Measurements from ENCODE around the gene MGLL.

GRCh38 chr3:127809611-127810010, 12.7 kb downstream of the MGLL start:
- TF ChIP-seq EZH2phosphoT487 (IDR thresholded peaks at IDR 0.05; ENCODE audit: insufficient read depth, low read depth) (no peak), EZH2 (IDR thresholded peaks at IDR 0.05; ENCODE audit: insufficient read depth, poor library complexity, severe bottlenecking) (no peak)
